Left ventricle myocardium inferior (tissue), 1 donor: Measurements from ENCODE around the gene AK1. TPM values are rescaled to one million over a fixed set of nuclear protein-coding genes. Genes with fewer than 3 reads are reported as not detected.
"Not testable (repeated sequence)": the region's sequence is repeated elsewhere in the genome, so short reads cannot be mapped to it uniquely, and the experiment has no call there.

Experiments used
- DNase-seq: peaks from one replicate; pipeline ENCODE4 v3.0.0-alpha.2; 2020
- H3K27ac ChIP-seq: fragments of 200-600 bp; replicated peaks from 2 replicates; pipeline ENCODE4 v1.8.0; 2021
- H3K27me3 ChIP-seq: fragments of 200-600 bp; 2 replicates; pipeline ENCODE4 v1.8.0; 2021; ENCODE audit warnings: low read depth
- H3K36me3 ChIP-seq: fragments of 200-600 bp; 2 replicates; pipeline ENCODE4 v1.8.0; 2021
- H3K4me1 ChIP-seq: fragments of 200-600 bp; 2 replicates; pipeline ENCODE4 v1.8.0; 2021
- H3K4me3 ChIP-seq: fragments of 200-600 bp; 2 replicates; pipeline ENCODE4 v1.8.0; 2021; ENCODE audit warnings: mild to moderate bottlenecking, moderate library complexity
- H3K9me3 ChIP-seq: fragments of 200-600 bp; replicated peaks from 2 replicates; pipeline ENCODE4 v1.8.0; 2021
- CTCF ChIP-seq: fragments of 200-600 bp; IDR thresholded peaks from 2 replicates; pipeline ENCODE4 v1.8.0; 2021; ENCODE audit warnings: antibody characterized with exemption, mild to moderate bottlenecking, borderline replicate concordance
- intact Hi-C: fragments of 100-400 bp; cut with micrococcal nuclease; formaldehyde crosslinking; loops from one replicate; pipeline ENCODE4 v1.11.0; 2022
- total RNA-seq: library from RNA; stranded (reverse); fragmentation: NEBNext Ultra II Directional; extraction: Animal tissue kit (Norgen Biotek cat#: 25700); gene quantifications from one replicate; pipeline ENCODE4 v1.2.1, GENCODE V29; 2021
- donor health status: DM: no; HTN: yes; CAD: no; lungs with severe emphysema.

Gene AK1
- total RNA-seq, 1 donor from 2014 or later, result 844 TPM

- H3K27ac ChIP-seq, result peak overlapping the region; percentile 57
- intact Hi-C loops, result no loop called here
- H3K4me1 ChIP-seq, result peaks cover 44% of the 10 kb centered on the region
- no peaks in the 10 kb centered on the region for H3K9me3 ChIP-seq
- H3K36me3 ChIP-seq, result peaks cover 52% of the 10 kb centered on the region
- no peak for TF ChIP-seq CTCF
- H3K4me3 ChIP-seq, result no peak overlapping the region
- no peaks in the 10 kb centered on the region for H3K27me3 ChIP-seq
- no peak for DNase-seq
Measured at GRCh38 chr9:127885508-127886281, 8.2 kb upstream of the AK1 start.

DNA sequence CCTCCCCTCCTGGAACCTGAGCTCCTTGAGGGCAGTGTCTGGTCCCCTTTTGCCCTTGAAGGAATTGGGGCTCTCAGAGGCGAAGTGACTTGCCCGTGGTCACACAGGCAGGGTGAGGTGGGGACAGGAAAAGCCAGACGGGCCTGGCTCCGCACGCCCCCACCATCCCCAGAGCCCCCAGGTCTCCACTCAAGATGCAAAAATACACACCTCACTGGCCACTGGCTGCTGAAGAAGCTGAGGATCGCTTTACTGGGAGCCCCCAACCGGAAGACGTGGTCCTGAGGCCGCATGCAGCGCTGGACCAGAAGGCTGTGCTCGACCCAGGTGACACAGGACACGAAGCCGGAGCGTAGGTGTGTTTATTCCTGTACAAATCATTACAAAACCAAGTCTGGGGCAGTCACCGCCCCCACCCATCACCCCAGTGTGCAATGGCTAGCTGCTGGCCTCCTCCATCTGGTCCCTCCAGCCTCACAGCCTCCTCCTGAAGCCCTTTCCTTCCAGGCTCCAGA, 7.6 kb upstream of the AK1 start:
- Histone ChIP-seq H3K4me1 (peaks cover 44% of the 10 kb centered on the region), H3K9me3 (no peaks in the 10 kb centered on the region), H3K4me3 (no peak overlapping the region), H3K27me3 (no peaks in the 10 kb centered on the region), H3K27ac (peak overlapping the region; percentile 57), H3K36me3 (peaks cover 45% of the 10 kb centered on the region)
- intact Hi-C loops, result no loop called here
- DNase-seq, result no peak
- TF ChIP-seq CTCF, result no peak

- Histone ChIP-seq H3K4me1 (peaks cover 44% of the 10 kb centered on the region), H3K36me3 (peaks cover 40% of the 10 kb centered on the region), H3K27me3 (no peaks in the 10 kb centered on the region), H3K9me3 (no peaks in the 10 kb centered on the region), H3K27ac (peak overlapping the region; percentile 57), H3K4me3 (no peak overlapping the region)
- no peak for TF ChIP-seq CTCF
- intact Hi-C loops, result no loop called here
- peak; percentile 59 for DNase-seq
Measured at GRCh38 chr9:127884427-127884911, 7.0 kb upstream of the AK1 start.

GRCh38 chr9:127883959-127884358, 6.5 kb upstream of the AK1 start:
- intact Hi-C loops, result no loop called here
- TF ChIP-seq CTCF, result no peak
- peaks cover 44% of the 10 kb centered on the region for H3K4me1 ChIP-seq
- peaks cover 35% of the 10 kb centered on the region for H3K36me3 ChIP-seq
- H3K9me3 ChIP-seq, result no peaks in the 10 kb centered on the region
- no peak overlapping the region for H3K4me3 ChIP-seq
- peak overlapping the region; percentile 57 for H3K27ac ChIP-seq
- no peak for DNase-seq
- H3K27me3 ChIP-seq, result no peaks in the 10 kb centered on the region

DNA sequence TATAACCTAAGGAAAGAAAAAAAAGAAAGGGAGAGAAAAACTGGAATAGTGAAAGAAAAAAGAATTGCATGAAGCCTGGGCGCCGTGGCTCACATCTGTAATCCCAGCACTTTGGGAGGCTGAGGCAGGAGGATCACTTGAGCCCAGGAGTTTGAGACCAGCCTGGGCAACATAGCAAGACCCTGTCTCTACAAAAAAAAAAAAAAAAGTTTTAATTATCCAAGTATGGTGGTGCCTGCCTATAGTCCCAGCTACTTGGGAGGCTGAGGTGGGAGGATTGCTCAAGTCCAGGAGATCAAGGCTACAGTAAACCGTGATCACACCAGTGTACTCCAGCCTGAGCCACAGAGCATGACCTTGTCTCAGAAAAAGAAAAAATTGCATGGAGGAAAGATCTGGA, 4.2 kb upstream of the AK1 start:
- H3K27me3 ChIP-seq, H3K4me3 ChIP-seq, DNase-seq, intact Hi-C loops, H3K9me3 ChIP-seq, H3K27ac ChIP-seq: not testable (repeated sequence)
- Histone ChIP-seq H3K36me3 (peaks cover 15% of the 10 kb centered on the region), H3K4me1 (peaks cover 61% of the 10 kb centered on the region)

DNA sequence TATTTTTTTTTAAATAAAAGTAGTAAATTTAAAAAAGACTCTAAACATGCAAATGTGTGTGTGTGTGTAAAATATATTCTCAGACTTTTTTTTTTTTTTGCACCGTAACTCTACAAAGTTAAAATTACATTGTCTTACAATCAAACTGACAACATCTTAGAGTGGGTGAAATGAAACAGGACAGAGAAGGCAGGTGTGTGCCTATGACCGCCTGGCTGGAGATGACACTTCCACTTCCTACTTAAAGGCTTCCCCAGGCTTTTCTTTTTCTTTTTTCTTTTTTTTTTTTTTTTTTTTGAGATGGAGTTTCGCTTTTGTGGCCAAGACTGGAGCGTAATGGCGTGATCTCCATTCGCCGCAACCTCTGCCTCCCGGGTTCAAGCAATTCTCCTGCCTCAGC, 2.7 kb upstream of the AK1 start:
- Histone ChIP-seq H3K4me3 (no peak overlapping the region), H3K4me1 (peaks cover 66% of the 10 kb centered on the region), H3K27me3 (no peaks in the 10 kb centered on the region), H3K27ac (no peak overlapping the region), H3K9me3 (no peaks in the 10 kb centered on the region), H3K36me3 (no peaks in the 10 kb centered on the region)
- no peak for DNase-seq
- TF ChIP-seq CTCF, result no peak
- intact Hi-C loops, result no loop called here
